Endothelial cell of umbilical vein (primary cell): ENCODE results near the gene USP36.

Source experiments
- CTCF ChIP-seq, 2 donors: IDR thresholded peaks; 1 replicate in 1 of 2; 2 replicates in 1 of 2; pipeline ENCODE4 v1.5.1; 2011; ENCODE audit warnings: low read length in 2 of 2, mild to moderate bottlenecking in 2 of 2, moderate library complexity in 2 of 2, control low read depth in 1 of 2, inconsistent platforms in 1 of 2, low read depth in 1 of 2; ENCODE audit not compliant: insufficient read depth in 1 of 2; ENCODE audit errors: extremely low read depth in 1 of 2
- MAX ChIP-seq: IDR thresholded peaks from 2 replicates; pipeline ENCODE4 v1.6.1; 2011; ENCODE audit not compliant: insufficient read depth, insufficient read length
- POLR2A ChIP-seq: IDR thresholded peaks from 2 replicates; pipeline ENCODE4 v1.6.1; 2012; ENCODE audit warnings: low read depth, mild to moderate bottlenecking, control low read depth, low read length

GRCh38 chr17:78854508-78854907, 13.9 kb upstream of the USP36 start:
- TF ChIP-seq CTCF (IDR thresholded peaks at IDR 0.05; ENCODE audit: extremely low read depth in 1 of 2, insufficient read depth in 1 of 2, low read depth in 1 of 2, low read length in 2 of 2) (no peak), POLR2A (no peak), MAX (no peak)
